Tongue (tissue), 2 donors: Measurements from ENCODE around the gene TESK2. TPM values are rescaled to one million over a fixed set of nuclear protein-coding genes. Genes with fewer than 3 reads are reported as not detected.

ENCODE experiments used
- DNase-seq: peaks from one replicate; pipeline ENCODE4 v3.0.0-alpha.2; 2015
- total RNA-seq: library from RNA; depleted of rRNA; stranded (reverse); fragments of >200 nt; gene quantifications from one replicate; pipeline ENCODE4 v1.2.3, GENCODE V29; 2014

Gene TESK2
- total RNA-seq, 1 donor from 2014 or later: 5.5 TPM

- DNase-seq: peak; percentile 99
Observed at GRCh38 chr1:45303520-45304310, 187.2 kb downstream of the TESK2 start.

GRCh38 chr1:45302505-45303150 lies 188.3 kb downstream of the TESK2 start:
- DNase-seq: no peak

- DNase-seq: no peak
Observed at GRCh38 chr1:45300669-45300997, 190.3 kb downstream of the TESK2 start.

GRCh38 chr1:45299981-45300668 lies 190.8 kb downstream of the TESK2 start:
- DNase-seq: peak; percentile 87

GRCh38 chr1:45299296-45299695 lies 191.7 kb downstream of the TESK2 start:
- no peak for DNase-seq

GRCh38 chr1:45297666-45298356 lies 193.2 kb downstream of the TESK2 start:
- no peak for DNase-seq

Other genes starting within 250 kb of the TESK2 start
- 0.21 TPM for gene HPDL, start 164.3 kb downstream of the TESK2 start, total RNA-seq
- gene TOE1, start 151.0 kb downstream of the TESK2 start, total RNA-seq: 11.0 TPM
- 15.9 TPM for gene MUTYH, start 150.7 kb downstream of the TESK2 start, total RNA-seq
- 1.8 TPM for gene CCDC163, start 8.9 kb upstream of the TESK2 start, total RNA-seq
- gene MMACHC, start 9.1 kb upstream of the TESK2 start, total RNA-seq: 1.9 TPM
- gene PRDX1, start 30.7 kb upstream of the TESK2 start, total RNA-seq: 150 TPM
- gene AKR1A1, start 59.7 kb upstream of the TESK2 start, total RNA-seq: 88.8 TPM
- 66.4 TPM for gene NASP, start 92.9 kb upstream of the TESK2 start, total RNA-seq
- not detected for gene CCDC17, start 132.9 kb upstream of the TESK2 start, total RNA-seq
- gene GPBP1L1, start 195.4 kb upstream of the TESK2 start, total RNA-seq: 148 TPM
- gene TMEM69, start 197.0 kb upstream of the TESK2 start, total RNA-seq: 9.0 TPM